H1 (cell line): ENCODE measurements around the gene ATP1B3. TPM values are rescaled to one million over a fixed set of nuclear protein-coding genes. Genes with fewer than 3 reads are reported as not detected.

Source experiments
- CTCF ChIA-PET: fragments of 300-600 bp; sonication (Branson Sonifier 250); formaldehyde crosslinking; loops from one replicate; lab custom pipeline; 2021; ENCODE audit not compliant: partially characterized antibody; lab: Charles Lee
- POLR2A ChIA-PET: fragments of 300-600 bp; sonication (Branson Sonifier 250); formaldehyde crosslinking; loops from one replicate; lab custom pipeline; 2021; ENCODE audit warnings: inconsistent platforms; ENCODE audit not compliant: partially characterized antibody; lab: Charles Lee
- DNase-seq, 2 experiments: peaks; one replicate each; pipeline versions ENCODE4 v3.0.0 to v3.0.0-alpha.2; 2010 to 2022; ENCODE audit warnings: low spot score in 2 of 2, low read depth in 1 of 2, mixed read lengths in 1 of 2
- FAIRE-seq: peaks from 2 replicates; lab custom pipeline; 2011; peaks lifted over from hg19 to GRCh38; lab: Jason Lieb, UNC
- H2AFZ ChIP-seq: 2 replicates; pipeline ENCODE4 v1.8.1; 2012; ENCODE audit warnings: low read length, inconsistent platforms
- H2AK5ac ChIP-seq: 2 replicates; pipeline ENCODE4 v1.6.1; 2013; ENCODE audit warnings: low read depth, low read length
- H2BK120ac ChIP-seq: replicated peaks from 2 replicates; pipeline ENCODE3; 2013; ENCODE audit warnings: low read depth, low read length, inconsistent platforms
- H2BK12ac ChIP-seq: 2 replicates; pipeline ENCODE4 v1.6.1; 2013; ENCODE audit warnings: low read depth, low read length
- H2BK15ac ChIP-seq: 2 replicates; pipeline ENCODE4 v1.6.1; 2013; ENCODE audit warnings: low read length
- H2BK20ac ChIP-seq: 2 replicates; pipeline ENCODE4 v1.6.1; 2013; ENCODE audit warnings: low read length
- H2BK5ac ChIP-seq: 2 replicates; pipeline ENCODE4 v1.6.1; 2013; ENCODE audit warnings: low read depth, low read length
- H3K14ac ChIP-seq: 2 replicates; pipeline ENCODE4 v1.6.1; 2013; ENCODE audit warnings: inconsistent platforms; ENCODE audit not compliant: insufficient read length
- H3K18ac ChIP-seq: 2 replicates; pipeline ENCODE4 v1.6.1; 2013; ENCODE audit warnings: low read length; ENCODE audit errors: extremely low read depth
- H3K23ac ChIP-seq: 2 replicates; pipeline ENCODE4 v1.6.1; 2013; ENCODE audit warnings: inconsistent platforms; ENCODE audit not compliant: insufficient read length
- H3K23me2 ChIP-seq: 2 replicates; pipeline ENCODE4 v1.6.1; 2013; ENCODE audit warnings: low read depth, low read length
- H3K27ac ChIP-seq: 2 replicates; pipeline ENCODE4 v1.6.1; 2011; ENCODE audit warnings: low read depth, low read length, inconsistent platforms
- H3K27me3 ChIP-seq, 4 experiments: replicated peaks in 1 of 4; 1 replicate in 1 of 4; 2 replicates in 3 of 4; pipeline versions ENCODE4 v1.6.1 to v1.8.1; 2011 to 2013; ENCODE audit warnings: low read length in 3 of 4, mild to moderate bottlenecking in 3 of 4, inconsistent platforms in 2 of 4, mixed read lengths in 2 of 4, moderate library complexity in 1 of 4; ENCODE audit not compliant: control insufficient read depth in 3 of 4, insufficient read depth in 3 of 4; ENCODE audit errors: extremely low read depth in 1 of 4
- H3K36me3 ChIP-seq, 4 experiments: 2 replicates each; pipeline versions ENCODE4 v1.6.1 to v1.8.1; 2011 to 2013; ENCODE audit warnings: mild to moderate bottlenecking in 4 of 4, low read length in 3 of 4, moderate library complexity in 2 of 4, control low read depth in 1 of 4, inconsistent platforms in 1 of 4; ENCODE audit not compliant: insufficient read depth in 4 of 4, control insufficient read depth in 2 of 4
- H3K4ac ChIP-seq: replicated peaks from 2 replicates; pipeline ENCODE3; 2013; ENCODE audit warnings: low read length, low read depth, mixed read lengths, inconsistent platforms; ENCODE audit not compliant: insufficient read length
- H3K4me1 ChIP-seq, 4 experiments: replicated peaks in 1 of 4; 1 replicate in 1 of 4; 2 replicates in 3 of 4; pipeline versions ENCODE4 v1.6.1 to v1.8.1; 2011 to 2013; ENCODE audit warnings: low read length in 3 of 4, inconsistent platforms in 2 of 4, mixed read lengths in 1 of 4; ENCODE audit not compliant: insufficient read depth in 4 of 4, control insufficient read depth in 3 of 4
- H3K4me2 ChIP-seq, 2 experiments: 2 replicates each; pipeline versions ENCODE4 v1.6.1 to v1.8.1; 2011 to 2013; ENCODE audit warnings: low read depth in 2 of 2, low read length in 2 of 2, control low read depth in 1 of 2, inconsistent platforms in 1 of 2, mild to moderate bottlenecking in 1 of 2; ENCODE audit not compliant: insufficient read depth in 1 of 2
- H3K4me3 ChIP-seq, 4 experiments: fragments of 200-600, 300-600 bp in 1 of 4; sonication (generic), shearing (Covaris generic), sonication (Bioruptor Twin) in 1 of 4; 2 replicates each; pipeline versions ENCODE4 v1.5.1 to v1.8.1; 2011 to 2016; ENCODE audit warnings: low read length in 4 of 4, low read depth in 3 of 4, control low read depth in 2 of 4, inconsistent platforms in 2 of 4, mild to moderate bottlenecking in 2 of 4, mixed read lengths in 1 of 4, moderate library complexity in 1 of 4; ENCODE audit not compliant: insufficient read depth in 2 of 4; ENCODE audit errors: extremely low read depth in 1 of 4
- H3K56ac ChIP-seq: replicated peaks from 2 replicates; pipeline ENCODE3; 2013; ENCODE audit warnings: low read depth, mild to moderate bottlenecking, mixed read lengths, low read length, inconsistent platforms; ENCODE audit not compliant: insufficient read length
- H3K79me1 ChIP-seq: 2 replicates; pipeline ENCODE4 v1.6.1; 2013; ENCODE audit warnings: low read depth, low read length, control low read depth
- H3K79me2 ChIP-seq, 2 experiments: 2 replicates each; pipeline versions ENCODE4 v1.6.1 to v1.8.1; 2012 to 2013; ENCODE audit warnings: low read length in 2 of 2, mild to moderate bottlenecking in 2 of 2, inconsistent platforms in 1 of 2; ENCODE audit not compliant: insufficient read depth in 2 of 2, control insufficient read depth in 1 of 2
- H3K9ac ChIP-seq, 4 experiments: replicated peaks in 1 of 4; 1 replicate in 1 of 4; 2 replicates in 3 of 4; pipeline versions ENCODE4 v1.6.1 to v1.8.1; 2011 to 2013; ENCODE audit warnings: low read depth in 3 of 4, low read length in 3 of 4, control low read depth in 2 of 4, mild to moderate bottlenecking in 2 of 4, moderate library complexity in 2 of 4, inconsistent platforms in 1 of 4; ENCODE audit errors: extremely low read depth in 1 of 4
- H3K9me3 ChIP-seq, 2 experiments: 2 replicates each; pipeline versions ENCODE4 v1.6.1 to v1.8.1; 2012 to 2013; ENCODE audit warnings: mild to moderate bottlenecking in 2 of 2, moderate library complexity in 2 of 2, control low read depth in 1 of 2, inconsistent platforms in 1 of 2, low read depth in 1 of 2, low read length in 1 of 2, mixed read lengths in 1 of 2; ENCODE audit not compliant: insufficient read depth in 2 of 2
- H4K20me1 ChIP-seq, 2 experiments: replicated peaks in 1 of 2; 2 replicates each; pipeline versions ENCODE3 to v1.8.1; 2011 to 2013; ENCODE audit warnings: inconsistent platforms in 2 of 2, low read length in 2 of 2, mild to moderate bottlenecking in 1 of 2; ENCODE audit not compliant: insufficient read depth in 2 of 2, control insufficient read depth in 1 of 2
- H4K5ac ChIP-seq: 2 replicates; pipeline ENCODE4 v1.6.1; 2013; ENCODE audit warnings: low read length, low read depth, mixed read lengths, inconsistent platforms; ENCODE audit not compliant: insufficient read length
- H4K8ac ChIP-seq: 2 replicates; pipeline ENCODE4 v1.8.0; 2013; ENCODE audit warnings: mild to moderate bottlenecking, moderate library complexity, low read length, inconsistent platforms; ENCODE audit not compliant: insufficient read depth; ENCODE audit errors: extremely low read depth
- H4K91ac ChIP-seq: replicated peaks from 2 replicates; pipeline ENCODE3; 2013; ENCODE audit warnings: low read length, mixed read lengths, inconsistent platforms; ENCODE audit not compliant: insufficient read length
- MAFK ChIP-seq: IDR thresholded peaks from 2 replicates; pipeline ENCODE4 v1.6.1; 2012; ENCODE audit warnings: low read depth, mild to moderate bottlenecking, improper control_type of control experiment, low read length
- WGBS, 2 experiments: shearing (Covaris generic) in 1 of 2; methylation state at CpG; one replicate each; pipeline versions ENCODE4 v1.1.6 to v1.1.7; 2013 to 2015; ENCODE audit warnings: low lambda C conversion rate in 2 of 2, mixed read lengths in 2 of 2, inconsistent platforms in 1 of 2, low coverage in 1 of 2, missing lambda C conversion rate in 1 of 2; ENCODE audit not compliant: insufficient replicate concordance in 2 of 2, insufficient coverage in 1 of 2, insufficient read length in 1 of 2; ENCODE audit errors: extremely low coverage in 1 of 2, missing lambda C conversion rate in 1 of 2; 5-methylcytosine and 5-hydroxymethylcytosine counted together
- polyA plus RNA-seq, 7 experiments: library from polyadenylated mRNA; depleted of rRNA in 3 of 7; stranded (reverse) in 5 of 7; unstranded in 2 of 7; fragments of >200 nt in 5 of 7; fragments of 200-250 nt in 2 of 7; gene quantifications; 1 replicate in 5 of 7; 2 replicates in 1 of 7; 4 replicates in 1 of 7; pipeline versions ENCODE4 v1.2.1 to v1.2.3, GENCODE V29; 2011 to 2013; ENCODE audit warnings: missing spikeins in 2 of 7, mixed read lengths in 2 of 7
- total RNA-seq: library from RNA; stranded (reverse); fragmentation: NEBNext Ultra II Directional; extraction: Animal tissue kit (Norgen Biotek cat#: 25700); gene quantifications from 2 replicates; pipeline ENCODE4 v1.2.1, GENCODE V29; 2021

The ATP1B3 gene
- total and polyA plus RNA-seq, 2 of the 8 experiments (the other 6 are each of a cell fraction or from before 2014, with no cell fraction given) = 233 to 342 TPM

DNA sequence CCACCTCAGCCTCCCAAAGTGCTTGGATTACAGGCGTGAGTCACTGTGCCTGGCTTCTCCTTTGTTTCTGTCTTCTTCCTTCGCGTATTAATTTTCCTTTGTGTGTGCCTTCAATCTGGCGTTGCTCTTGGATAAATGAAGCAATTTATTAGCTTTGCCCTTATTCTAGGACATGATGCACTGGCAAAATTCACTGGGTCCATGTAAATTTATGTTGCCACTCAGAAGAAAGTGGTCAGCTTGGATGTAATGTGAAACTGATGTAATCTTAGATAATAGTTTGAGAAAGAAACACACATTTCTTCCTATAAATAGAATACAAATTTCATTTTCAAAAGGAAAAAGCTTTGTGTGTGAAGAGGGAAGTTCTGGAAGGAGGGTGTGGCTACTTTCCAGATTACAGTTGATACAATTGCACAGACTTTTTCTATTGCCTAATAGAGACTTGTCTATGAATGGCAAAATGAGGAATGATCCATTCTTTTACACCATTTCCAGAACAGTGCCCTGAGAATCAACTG lies 23.3 kb upstream of the ATP1B3 start:
- no peaks in the 10 kb centered on the region for H3K36me3 ChIP-seq
- CTCF ChIA-PET = interaction anchor here (1.2 to 1.7 kb wide), 3 partner anchors 22 to 208 kb away, joined by 3 to 8 read pairs (median 3); no protein-coding TSS in a partner anchor

More for the DNA sequence above, 23.3 kb upstream of the ATP1B3 start:
- 93% methylated on average over 4 of the region's 4 CpGs; no CpG with 5 or more reads in 1 of the 2 experiments for WGBS, 2 experiments
- Histone ChIP-seq H2BK20ac (no peak overlapping the region), H2BK5ac (no peak overlapping the region), H3K9me3 (no peaks in the 10 kb centered on the region), H3K27ac (no peak overlapping the region), H3K79me2 (no peaks in the 10 kb centered on the region), H3K9ac (no peak overlapping the region), H3K4me1 (no peaks in the 10 kb centered on the region), H2BK120ac (no peak overlapping the region), H3K18ac (no peak overlapping the region), H2BK15ac (no peak overlapping the region), H4K20me1 (no peaks in the 10 kb centered on the region), H3K23me2 (no peaks in the 10 kb centered on the region), H2AFZ (no peak overlapping the region), H3K23ac (no peak overlapping the region), H3K79me1 (no peaks in the 10 kb centered on the region), H4K8ac (no peak overlapping the region), H3K27me3 (no peaks in the 10 kb centered on the region), H2AK5ac (no peak overlapping the region)
- no peak for FAIRE-seq
- no peak for TF ChIP-seq MAFK
- TF ChIP-seq, all 59 proteins: peak for 0
- POLR2A ChIA-PET = interaction anchor here (0.6 kb wide), 1 partner anchor 1111 kb away, joined by 3 read pairs; no protein-coding TSS in a partner anchor
- DNase-seq = no peak
- Histone ChIP-seq H3K14ac (no peak overlapping the region), H3K4me3 (no peak overlapping the region), H3K56ac (no peak overlapping the region), H4K5ac (no peak overlapping the region), H4K91ac (no peak overlapping the region), H3K4me2 (no peak overlapping the region), H3K4ac (no peak overlapping the region), H2BK12ac (no peak overlapping the region)
